ENCODE results near the gene HAVCR2. TPM values are rescaled to one million over a fixed set of nuclear protein-coding genes. Genes with fewer than 3 reads are reported as not detected.

HAVCR2 gene
- total RNA-seq, 3 donors from 2014 or later (not counting 1 experiment from before 2014, with no cell fraction given): 60.0 to 92.2 (median 74.3) TPM

GRCh38 chr5:157086751-157087359, 22.0 kb downstream of the HAVCR2 start:
- WGBS (ENCODE audit: insufficient coverage): 93% methylated on average over 6 of the region's 8 CpGs
- H3K36me3 Mint-ChIP-seq: peaks cover 39% of the 10 kb centered on the region
- peaks cover 54% of the 10 kb centered on the region for H3K36me3 ChIP-seq (ENCODE audit: control insufficient read depth, insufficient read depth, low read length)

GRCh38 chr5:157085930-157086329, 22.9 kb downstream of the HAVCR2 start:
- H3K27me3 Mint-ChIP-seq (ENCODE audit: low read depth in 2 of 2): no peaks in the 10 kb centered on the region
- H3K4me1 Mint-ChIP-seq: peaks cover 4 to 12% of the 10 kb centered on the region in 2 donors
- no peak for TF ChIP-seq CTCF (IDR thresholded peaks at IDR 0.05)
- no peaks in the 10 kb centered on the region for H3K4me1 ChIP-seq (ENCODE audit: control insufficient read depth, insufficient read depth, low read length)
- no peaks in the 10 kb centered on the region for H3K27me3 ChIP-seq (ENCODE audit: control insufficient read depth, insufficient read depth, low read length)
- H3K4me3 Mint-ChIP-seq: no peak overlapping the region
- DNase-seq: no peak
- no peak overlapping the region for H3K27ac ChIP-seq (ENCODE audit: low read length)
- H3K36me3 ChIP-seq (ENCODE audit: control insufficient read depth, insufficient read depth, low read length): peaks cover 49% of the 10 kb centered on the region
- H3K9me3 ChIP-seq (ENCODE audit: control insufficient read depth, insufficient read depth, low read length): no peaks in the 10 kb centered on the region
- ATAC-seq: no peak
- peak overlapping the region; percentile 37 to 63 for H3K27ac Mint-ChIP-seq
- intact Hi-C loops (cut with micrococcal nuclease): no loop called here
- peaks cover 32% of the 10 kb centered on the region for H3K36me3 Mint-ChIP-seq
- no peaks in the 10 kb centered on the region for H3K9me3 Mint-ChIP-seq
- no peak overlapping the region for H3K4me3 ChIP-seq (ENCODE audit: low read length)
- 86% methylated on average over 3 of the region's 4 CpGs for WGBS (ENCODE audit: insufficient coverage)

More at GRCh38 chr5:157086751-157087359, 22.0 kb downstream of the HAVCR2 start:
- Mint-ChIP-seq H3K27me3 (ENCODE audit: low read depth in 2 of 2) (no peaks in the 10 kb centered on the region), H3K4me1 (peaks cover 4 to 12% of the 10 kb centered on the region in 2 donors), H3K27ac (peak overlapping the region in 1 of 2 donors; percentile 48), H3K9me3 (no peaks in the 10 kb centered on the region), H3K4me3 (no peak overlapping the region)
- H3K4me1 ChIP-seq (ENCODE audit: control insufficient read depth, insufficient read depth, low read length): no peaks in the 10 kb centered on the region
- H3K27me3 ChIP-seq (ENCODE audit: control insufficient read depth, insufficient read depth, low read length): no peaks in the 10 kb centered on the region
- no peak overlapping the region for H3K27ac ChIP-seq (ENCODE audit: low read length)
- intact Hi-C loops (cut with micrococcal nuclease): no loop called here
- ATAC-seq (no peak), DNase-seq (no peak)
- H3K9me3 ChIP-seq (ENCODE audit: control insufficient read depth, insufficient read depth, low read length): no peaks in the 10 kb centered on the region
- no peak for TF ChIP-seq CTCF (IDR thresholded peaks at IDR 0.05)
- no peak overlapping the region for H3K4me3 ChIP-seq (ENCODE audit: low read length)

- Mint-ChIP-seq H3K9me3 (no peaks in the 10 kb centered on the region), H3K4me3 (no peak overlapping the region), H3K27me3 (ENCODE audit: low read depth in 2 of 2) (no peaks in the 10 kb centered on the region), H3K27ac (peak overlapping the region in 1 of 2 donors; percentile 41), H3K4me1 (peaks cover 0 to 3% of the 10 kb centered on the region in 2 donors), H3K36me3 (no peaks in the 10 kb centered on the region)
- H3K27me3 ChIP-seq (ENCODE audit: control insufficient read depth, insufficient read depth, low read length): no peaks in the 10 kb centered on the region
- H3K4me3 ChIP-seq (ENCODE audit: low read length): no peak overlapping the region
- TF ChIP-seq CTCF (IDR thresholded peaks at IDR 0.05): no peak
- no peak overlapping the region for H3K27ac ChIP-seq (ENCODE audit: low read length)
- WGBS (ENCODE audit: insufficient coverage): 84% methylated on average over 2 of the region's 2 CpGs
- ATAC-seq (no peak), DNase-seq (no peak)
- H3K9me3 ChIP-seq (ENCODE audit: control insufficient read depth, insufficient read depth, low read length): no peaks in the 10 kb centered on the region
- no peaks in the 10 kb centered on the region for H3K4me1 ChIP-seq (ENCODE audit: control insufficient read depth, insufficient read depth, low read length)
- peaks cover 4% of the 10 kb centered on the region for H3K36me3 ChIP-seq (ENCODE audit: control insufficient read depth, insufficient read depth, low read length)
- intact Hi-C loops (cut with micrococcal nuclease): no loop called here
These were observed 28.6 kb downstream of the HAVCR2 start for GRCh38 chr5:157080286-157080685.

GRCh38 chr5:157076558-157076957, 32.3 kb downstream of the HAVCR2 start:
- no peak overlapping the region for H3K4me3 Mint-ChIP-seq
- peak in 1 of 3 donors; percentile 54 for ATAC-seq
- no peaks in the 10 kb centered on the region for H3K27me3 ChIP-seq (ENCODE audit: control insufficient read depth, insufficient read depth, low read length)
- no peak for DNase-seq
- peaks cover 18 to 19% of the 10 kb centered on the region in 2 donors for H3K4me1 Mint-ChIP-seq
- no peaks in the 10 kb centered on the region for H3K36me3 Mint-ChIP-seq
- intact Hi-C loops (cut with micrococcal nuclease): no loop called here
- TF ChIP-seq CTCF (IDR thresholded peaks at IDR 0.05): no peak
- 51% methylated on average over 3 of the region's 4 CpGs for WGBS (ENCODE audit: insufficient coverage)
- no peaks in the 10 kb centered on the region for H3K27me3 Mint-ChIP-seq (ENCODE audit: low read depth in 2 of 2)
- H3K9me3 ChIP-seq (ENCODE audit: control insufficient read depth, insufficient read depth, low read length): no peaks in the 10 kb centered on the region
- H3K27ac Mint-ChIP-seq: peak overlapping the region in 1 of 2 donors; percentile 27
- no peak overlapping the region for H3K27ac ChIP-seq (ENCODE audit: low read length)
- H3K9me3 Mint-ChIP-seq: no peaks in the 10 kb centered on the region
- no peaks in the 10 kb centered on the region for H3K36me3 ChIP-seq (ENCODE audit: control insufficient read depth, insufficient read depth, low read length)
- peaks cover 8% of the 10 kb centered on the region for H3K4me1 ChIP-seq (ENCODE audit: control insufficient read depth, insufficient read depth, low read length)
- H3K4me3 ChIP-seq (ENCODE audit: low read length): no peak overlapping the region

Measured in natural killer cell (primary cell).